Tibial artery (tissue), 4 donors: Measurements from ENCODE around the gene NOL8.

Experiments
- DNase-seq, 2 donors: peaks; one replicate each; pipeline ENCODE4 v3.0.0-alpha.2; 2019
- H3K27ac ChIP-seq, 2 donors: fragments of 200-600 bp; sonication (generic) in 1 of 2; 1 replicate in 1 of 2; 2 replicates in 1 of 2; pipeline ENCODE4 v1.5.1; 2018 to 2019; ENCODE audit warnings: mild to moderate bottlenecking in 1 of 2
- H3K27me3 ChIP-seq, 2 donors: fragments of 200-600 bp; sonication (generic) in 1 of 2; one replicate each; pipeline versions ENCODE4 v1.5.1 to v1.6.0; 2016 to 2019
- H3K36me3 ChIP-seq, 3 donors: fragments of 200-600 bp; sonication (generic) in 2 of 3; one replicate each; pipeline ENCODE4 v1.5.1; 2016 to 2019; ENCODE audit warnings: mild to moderate bottlenecking in 2 of 3
- H3K4me1 ChIP-seq, 4 donors: fragments of 200-600 bp; sonication (generic) in 2 of 4; 1 replicate in 3 of 4; 2 replicates in 1 of 4; pipeline ENCODE4 v1.5.1; 2016 to 2019
- H3K4me3 ChIP-seq, 2 donors: fragments of 200-600 bp; sonication (generic) in 1 of 2; 1 replicate in 1 of 2; 2 replicates in 1 of 2; pipeline ENCODE4 v1.5.1; 2018 to 2019; ENCODE audit warnings: mild to moderate bottlenecking in 2 of 2
- H3K9me3 ChIP-seq, 3 donors: fragments of 200-600 bp; sonication (generic) in 1 of 3; one replicate each; pipeline ENCODE4 v1.5.1; 2016 to 2019
- CTCF ChIP-seq, 2 experiments: fragments of 200-600 bp in 1 of 2; fragments of 450-650 bp in 1 of 2; IDR thresholded peaks; one replicate each; pipeline ENCODE4 v1.5.1; 2017 to 2019; ENCODE audit warnings: antibody characterized with exemption in 2 of 2, mild to moderate bottlenecking in 1 of 2, moderate library complexity in 1 of 2
- intact Hi-C: fragments of 100-400 bp; cut with DNase I; formaldehyde crosslinking; loops from one replicate; pipeline ENCODE4 v1.15.0; 2023; ENCODE audit warnings: low total_unique reads

The NOL8 gene

GRCh38 chr9:92254381-92255337 is 70.5 kb downstream of the NOL8 start:
- Histone ChIP-seq H3K27me3 (no peaks in the 10 kb centered on the region), H3K4me1 (no peaks in the 10 kb centered on the region), H3K27ac (no peak overlapping the region), H3K4me3 (no peak overlapping the region), H3K36me3 (peaks cover 88 to 98% (median 96%) of the 10 kb centered on the region in 3 donors), H3K9me3 (no peaks in the 10 kb centered on the region)
- no peak for TF ChIP-seq CTCF (IDR thresholded peaks at IDR 0.05)
- intact Hi-C loops, result no loop called here
- DNase-seq, result no peak

GRCh38 chr9:92253656-92254055 is 71.5 kb downstream of the NOL8 start:
- TF ChIP-seq CTCF (IDR thresholded peaks at IDR 0.05), result no peak
- intact Hi-C loops, result no loop called here

GRCh38 chr9:92247981-92248380 is 77.2 kb downstream of the NOL8 start:
- H3K27ac ChIP-seq, result no peak overlapping the region
- intact Hi-C loops, result no loop called here
- no peak overlapping the region for H3K4me3 ChIP-seq
- DNase-seq, result no peak
- TF ChIP-seq CTCF (IDR thresholded peaks at IDR 0.05), result no peak
- H3K4me1 ChIP-seq, result no peaks in the 10 kb centered on the region
- no peaks in the 10 kb centered on the region for H3K9me3 ChIP-seq
- peaks cover 91 to 100% (median 95%) of the 10 kb centered on the region in 3 donors for H3K36me3 ChIP-seq
- no peaks in the 10 kb centered on the region for H3K27me3 ChIP-seq

More at GRCh38 chr9:92253656-92254055, 71.5 kb downstream of the NOL8 start:
- no peaks in the 10 kb centered on the region for H3K27me3 ChIP-seq
- peaks cover 87 to 98% (median 95%) of the 10 kb centered on the region in 3 donors for H3K36me3 ChIP-seq
- H3K4me3 ChIP-seq, result no peak overlapping the region
- H3K27ac ChIP-seq, result no peak overlapping the region
- H3K4me1 ChIP-seq, result no peaks in the 10 kb centered on the region
- no peaks in the 10 kb centered on the region for H3K9me3 ChIP-seq
- DNase-seq, result no peak
